ENCODE results near the gene MYOM3.

Gene MYOM3

GRCh38 chr1:24022581-24023361 lies 89.2 kb downstream of the MYOM3 start:
- Histone ChIP-seq H3K4me3 (ENCODE audit: low read depth, low read length, poor library complexity, severe bottlenecking) (no peak overlapping the region), H3K4me2 (ENCODE audit: low read length) (no peak overlapping the region), H2AFZ (ENCODE audit: low read length) (no peak overlapping the region), H3K9me2 (ENCODE audit: low read depth, low read length) (no peaks in the 10 kb centered on the region), H3K9ac (ENCODE audit: low read length) (no peak overlapping the region), H3K79me2 (ENCODE audit: insufficient read depth, low read length) (no peaks in the 10 kb centered on the region), H3K4me1 (ENCODE audit: insufficient read depth, low read length, severe bottlenecking) (no peaks in the 10 kb centered on the region), H3K36me3 (ENCODE audit: insufficient read depth, low read length) (no peaks in the 10 kb centered on the region), H3K9me3 (ENCODE audit: low read length) (no peaks in the 10 kb centered on the region), H4K20me1 (ENCODE audit: insufficient read depth, low read length) (no peaks in the 10 kb centered on the region), H3F3A (ENCODE audit: insufficient read depth, low read length) (no peaks in the 10 kb centered on the region), H3K27me3 (ENCODE audit: insufficient read depth, low read length) (no peaks in the 10 kb centered on the region), H3K27ac (ENCODE audit: low read depth, low read length, poor library complexity, severe bottlenecking) (no peak overlapping the region)
- no peak for TF ChIP-seq EZH2 (IDR thresholded peaks at IDR 0.05; ENCODE audit: borderline replicate concordance, low read length)
- TF ChIP-seq, protein P1, sequence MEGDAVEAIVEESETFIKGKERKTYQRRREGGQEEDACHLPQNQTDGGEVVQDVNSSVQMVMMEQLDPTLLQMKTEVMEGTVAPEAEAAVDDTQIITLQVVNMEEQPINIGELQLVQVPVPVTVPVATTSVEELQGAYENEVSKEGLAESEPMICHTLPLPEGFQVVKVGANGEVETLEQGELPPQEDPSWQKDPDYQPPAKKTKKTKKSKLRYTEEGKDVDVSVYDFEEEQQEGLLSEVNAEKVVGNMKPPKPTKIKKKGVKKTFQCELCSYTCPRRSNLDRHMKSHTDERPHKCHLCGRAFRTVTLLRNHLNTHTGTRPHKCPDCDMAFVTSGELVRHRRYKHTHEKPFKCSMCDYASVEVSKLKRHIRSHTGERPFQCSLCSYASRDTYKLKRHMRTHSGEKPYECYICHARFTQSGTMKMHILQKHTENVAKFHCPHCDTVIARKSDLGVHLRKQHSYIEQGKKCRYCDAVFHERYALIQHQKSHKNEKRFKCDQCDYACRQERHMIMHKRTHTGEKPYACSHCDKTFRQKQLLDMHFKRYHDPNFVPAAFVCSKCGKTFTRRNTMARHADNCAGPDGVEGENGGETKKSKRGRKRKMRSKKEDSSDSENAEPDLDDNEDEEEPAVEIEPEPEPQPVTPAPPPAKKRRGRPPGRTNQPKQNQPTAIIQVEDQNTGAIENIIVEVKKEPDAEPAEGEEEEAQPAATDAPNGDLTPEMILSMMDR (IDR thresholded peaks at IDR 0.05; ENCODE audit: low read length): no peak

GRCh38 chr1:24021403-24022266 lies 90.3 kb downstream of the MYOM3 start:
- H3K4me3 ChIP-seq (ENCODE audit: low read depth, low read length, poor library complexity, severe bottlenecking): no peak overlapping the region
- H4K20me1 ChIP-seq (ENCODE audit: insufficient read depth, low read length): no peaks in the 10 kb centered on the region
- H3K4me1 ChIP-seq (ENCODE audit: insufficient read depth, low read length, severe bottlenecking): no peaks in the 10 kb centered on the region
- TF ChIP-seq, protein P1 (IDR thresholded peaks at IDR 0.05; ENCODE audit: low read length): no peak
- TF ChIP-seq EZH2 (IDR thresholded peaks at IDR 0.05; ENCODE audit: borderline replicate concordance, low read length): no peak
- H3K4me2 ChIP-seq (ENCODE audit: low read length): no peak overlapping the region
- no peaks in the 10 kb centered on the region for H3K9me2 ChIP-seq (ENCODE audit: low read depth, low read length)
- H3K9me3 ChIP-seq (ENCODE audit: low read length): no peaks in the 10 kb centered on the region
- no peaks in the 10 kb centered on the region for H3K27me3 ChIP-seq (ENCODE audit: insufficient read depth, low read length)
- no peak overlapping the region for H2AFZ ChIP-seq (ENCODE audit: low read length)
- H3K27ac ChIP-seq (ENCODE audit: low read depth, low read length, poor library complexity, severe bottlenecking): no peak overlapping the region
- H3K36me3 ChIP-seq (ENCODE audit: insufficient read depth, low read length): no peaks in the 10 kb centered on the region
- no peak overlapping the region for H3K9ac ChIP-seq (ENCODE audit: low read length)
- H3K79me2 ChIP-seq (ENCODE audit: insufficient read depth, low read length): no peaks in the 10 kb centered on the region
- no peaks in the 10 kb centered on the region for H3F3A ChIP-seq (ENCODE audit: insufficient read depth, low read length)

- Histone ChIP-seq H3K27me3 (ENCODE audit: insufficient read depth, low read length) (no peaks in the 10 kb centered on the region), H3K4me1 (ENCODE audit: insufficient read depth, low read length, severe bottlenecking) (no peaks in the 10 kb centered on the region), H2AFZ (ENCODE audit: low read length) (no peak overlapping the region), H3K9me3 (ENCODE audit: low read length) (no peaks in the 10 kb centered on the region), H3K4me2 (ENCODE audit: low read length) (no peak overlapping the region), H4K20me1 (ENCODE audit: insufficient read depth, low read length) (no peaks in the 10 kb centered on the region), H3K9ac (ENCODE audit: low read length) (no peak overlapping the region), H3K9me2 (ENCODE audit: low read depth, low read length) (no peaks in the 10 kb centered on the region), H3K36me3 (ENCODE audit: insufficient read depth, low read length) (no peaks in the 10 kb centered on the region), H3K79me2 (ENCODE audit: insufficient read depth, low read length) (no peaks in the 10 kb centered on the region), H3K4me3 (ENCODE audit: low read depth, low read length, poor library complexity, severe bottlenecking) (no peak overlapping the region), H3K27ac (ENCODE audit: low read depth, low read length, poor library complexity, severe bottlenecking) (no peak overlapping the region), H3F3A (ENCODE audit: insufficient read depth, low read length) (no peaks in the 10 kb centered on the region)
- no peak for TF ChIP-seq EZH2 (IDR thresholded peaks at IDR 0.05; ENCODE audit: borderline replicate concordance, low read length)
- TF ChIP-seq, protein P1 (IDR thresholded peaks at IDR 0.05; ENCODE audit: low read length): no peak
Observed at GRCh38 chr1:24020470-24020869, 91.5 kb downstream of the MYOM3 start.

All from OCI-LY1 (cell line).